GM19467 (cell line): ENCODE measurements around the gene HS1BP3.

ENCODE experiments used
- ATAC-seq: cut with Tn5 transposase; IDR thresholded peaks from one replicate; pipeline ENCODE4 v1.9.1; 2021; ENCODE audit warnings: mild to moderate bottlenecking, moderate library complexity; ENCODE audit not compliant: unreplicated experiment

HS1BP3 gene, protein sequence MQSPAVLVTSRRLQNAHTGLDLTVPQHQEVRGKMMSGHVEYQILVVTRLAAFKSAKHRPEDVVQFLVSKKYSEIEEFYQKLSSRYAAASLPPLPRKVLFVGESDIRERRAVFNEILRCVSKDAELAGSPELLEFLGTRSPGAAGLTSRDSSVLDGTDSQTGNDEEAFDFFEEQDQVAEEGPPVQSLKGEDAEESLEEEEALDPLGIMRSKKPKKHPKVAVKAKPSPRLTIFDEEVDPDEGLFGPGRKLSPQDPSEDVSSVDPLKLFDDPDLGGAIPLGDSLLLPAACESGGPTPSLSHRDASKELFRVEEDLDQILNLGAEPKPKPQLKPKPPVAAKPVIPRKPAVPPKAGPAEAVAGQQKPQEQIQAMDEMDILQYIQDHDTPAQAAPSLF

DNA sequence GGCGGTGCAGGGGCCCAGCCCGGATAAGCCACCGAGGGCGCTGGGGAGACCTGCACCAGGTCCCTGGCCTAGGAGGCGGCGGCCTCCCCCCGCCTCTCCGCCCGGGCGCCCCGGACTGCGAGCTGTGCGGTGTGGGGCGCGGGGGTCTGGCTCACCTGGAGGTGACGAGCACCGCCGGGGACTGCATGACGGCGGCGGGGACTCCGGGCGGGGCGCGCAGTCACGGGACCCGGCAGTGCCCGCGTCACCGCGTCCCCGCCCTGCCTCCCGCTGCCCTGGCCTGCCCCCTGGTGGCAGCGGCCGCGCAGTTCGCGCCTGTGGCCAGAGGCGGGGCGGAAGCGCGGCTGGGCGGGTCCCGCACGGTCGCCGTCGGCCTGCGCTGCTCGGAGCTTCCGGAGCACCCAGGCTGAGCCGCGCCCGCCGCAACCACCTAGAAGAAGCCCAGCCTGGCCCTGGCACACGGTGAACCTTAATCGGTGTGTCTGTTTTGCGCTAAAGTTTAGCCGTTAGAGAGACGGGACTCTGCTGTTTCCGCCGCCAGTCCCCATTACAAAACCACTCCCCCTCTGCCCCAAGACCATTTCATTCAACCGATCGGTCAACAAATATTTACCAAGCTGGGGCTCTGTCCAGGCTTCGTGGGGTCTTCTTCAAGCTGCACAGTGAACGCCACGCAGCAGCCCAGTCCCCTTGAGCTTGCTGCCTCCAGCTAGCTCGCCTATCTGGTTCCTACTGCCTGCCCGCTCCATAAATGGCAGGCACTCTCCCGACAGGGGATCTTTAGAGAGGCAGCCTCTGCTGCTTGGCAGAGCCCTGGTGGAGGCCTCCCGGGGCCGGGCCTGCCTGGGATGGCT is at the start of gene HS1BP3:
Gene HS1BP3 (minus strand): TSS at position 222 of the 854 bp plus-strand sequence. CDS start 35 bp downstream, at position 187.
- ATAC-seq: peak; percentile 96

DNA sequence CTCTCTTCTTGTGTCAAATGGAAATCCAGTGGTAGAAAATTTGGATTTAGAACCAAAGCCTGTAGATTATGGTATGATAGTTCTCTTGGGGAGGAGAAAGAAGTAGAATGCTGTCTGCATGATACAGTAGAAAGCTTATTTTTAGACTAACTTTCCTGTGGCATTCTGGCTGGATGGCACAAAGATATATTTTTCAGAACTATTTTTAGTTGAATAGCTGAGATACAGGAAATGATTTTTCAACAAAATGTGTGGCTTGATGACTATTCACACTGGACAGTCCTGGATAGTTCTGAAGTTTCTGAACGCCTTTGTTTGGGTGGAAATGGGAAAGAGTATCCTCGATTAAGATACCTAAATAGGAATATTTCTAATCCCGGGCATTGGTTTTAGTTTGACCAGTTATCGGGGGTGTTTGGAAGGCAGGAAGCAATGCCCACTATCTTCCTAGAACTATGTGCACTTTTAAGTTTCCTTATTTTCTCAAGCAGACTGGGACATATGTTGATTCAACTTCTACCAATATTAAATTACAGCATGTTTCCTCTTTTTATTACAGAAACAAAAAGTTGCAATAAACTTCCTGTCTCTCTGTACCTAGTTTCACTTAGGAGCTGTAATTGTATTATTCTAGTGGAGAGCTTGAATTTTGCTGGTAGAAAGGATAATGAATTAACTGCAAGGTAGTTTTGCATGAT is 48.2 kb upstream of the HS1BP3 start:
- peak; percentile 49 for ATAC-seq

DNA sequence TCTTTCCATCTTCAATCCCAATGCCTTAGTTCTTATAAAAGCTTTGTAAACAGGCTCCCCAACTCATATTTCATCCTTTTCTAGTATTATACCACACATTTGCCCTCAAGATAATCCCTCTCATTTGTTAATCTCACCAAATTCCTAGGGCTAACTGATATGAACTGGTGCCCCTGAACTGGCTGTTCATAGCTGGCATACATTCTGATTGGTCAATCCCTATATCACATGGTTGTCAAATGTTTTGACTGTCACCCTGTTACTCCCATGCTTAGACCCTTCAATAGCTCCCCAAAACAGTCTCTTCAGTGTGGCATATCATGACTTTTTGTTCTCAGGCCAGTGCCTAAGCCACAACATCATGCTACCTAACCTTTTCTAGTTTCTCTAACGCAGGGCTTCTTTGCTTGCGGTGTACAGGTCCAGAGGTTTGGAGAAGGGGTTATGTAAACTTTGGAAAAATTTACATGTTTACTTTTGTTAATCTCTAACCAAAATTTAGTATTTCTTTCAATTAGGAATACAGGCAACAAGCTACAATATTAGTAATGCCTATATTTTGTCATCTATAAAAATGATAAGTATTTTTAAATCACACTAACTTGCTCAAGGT is 46.5 kb upstream of the HS1BP3 start:
- no peak for ATAC-seq

DNA sequence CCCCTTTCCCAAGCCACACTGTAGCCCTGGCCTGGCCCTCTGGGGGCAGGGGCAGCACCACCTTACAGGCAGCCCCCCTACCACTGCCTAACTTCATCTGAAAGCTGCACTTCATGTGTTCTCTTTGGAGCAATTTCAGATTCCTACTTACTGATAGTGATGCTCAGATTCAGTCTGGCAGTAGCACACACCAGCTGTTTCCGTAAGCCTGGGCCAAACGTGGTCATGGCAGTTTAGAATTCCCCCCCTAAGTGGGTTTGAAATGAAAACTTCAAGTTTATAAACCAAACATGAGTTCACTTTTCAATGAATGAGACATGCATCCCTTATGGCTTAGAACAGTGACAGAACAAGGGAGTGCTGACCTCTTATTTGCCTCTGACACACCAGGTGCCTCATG is 45.5 kb upstream of the HS1BP3 start:
- ATAC-seq: no peak

DNA sequence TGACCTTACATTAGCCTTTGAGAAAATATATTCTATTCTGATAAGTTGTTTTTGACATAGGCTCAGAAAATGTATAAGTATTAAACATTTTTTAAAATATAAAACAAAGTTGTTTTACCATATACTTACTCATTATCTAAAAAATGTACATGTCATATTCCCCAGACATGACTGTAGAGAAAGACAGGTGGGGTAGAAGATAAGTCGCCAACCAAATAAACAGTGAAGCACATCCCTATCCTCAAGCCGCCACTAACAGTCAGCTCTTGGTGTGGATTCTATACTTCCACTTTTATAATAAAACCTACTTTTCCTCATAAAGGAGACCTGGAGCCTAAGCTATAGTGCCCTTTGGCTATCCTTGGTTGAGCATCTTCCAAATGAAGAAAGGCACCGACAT is 42.4 kb upstream of the HS1BP3 start:
- ATAC-seq: no peak

DNA sequence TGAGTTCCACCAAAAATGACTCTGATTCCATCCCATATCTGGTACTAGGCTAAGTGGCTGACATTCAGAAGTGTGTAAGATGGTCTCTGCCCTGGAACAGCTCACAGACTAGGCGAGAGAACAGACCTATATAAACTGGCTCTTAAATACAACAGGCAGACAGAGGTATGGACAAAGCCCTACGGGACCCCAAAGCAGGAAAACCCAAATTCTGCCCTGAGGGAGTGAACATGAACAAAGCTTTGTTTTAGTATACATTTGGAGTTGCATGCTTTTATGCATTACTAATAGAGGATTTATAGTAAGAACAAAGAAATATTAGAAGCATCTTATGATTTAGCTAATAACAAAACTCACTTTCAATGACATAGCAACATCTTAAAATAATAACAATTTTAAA is 41.2 kb upstream of the HS1BP3 start:
- no peak for ATAC-seq

DNA sequence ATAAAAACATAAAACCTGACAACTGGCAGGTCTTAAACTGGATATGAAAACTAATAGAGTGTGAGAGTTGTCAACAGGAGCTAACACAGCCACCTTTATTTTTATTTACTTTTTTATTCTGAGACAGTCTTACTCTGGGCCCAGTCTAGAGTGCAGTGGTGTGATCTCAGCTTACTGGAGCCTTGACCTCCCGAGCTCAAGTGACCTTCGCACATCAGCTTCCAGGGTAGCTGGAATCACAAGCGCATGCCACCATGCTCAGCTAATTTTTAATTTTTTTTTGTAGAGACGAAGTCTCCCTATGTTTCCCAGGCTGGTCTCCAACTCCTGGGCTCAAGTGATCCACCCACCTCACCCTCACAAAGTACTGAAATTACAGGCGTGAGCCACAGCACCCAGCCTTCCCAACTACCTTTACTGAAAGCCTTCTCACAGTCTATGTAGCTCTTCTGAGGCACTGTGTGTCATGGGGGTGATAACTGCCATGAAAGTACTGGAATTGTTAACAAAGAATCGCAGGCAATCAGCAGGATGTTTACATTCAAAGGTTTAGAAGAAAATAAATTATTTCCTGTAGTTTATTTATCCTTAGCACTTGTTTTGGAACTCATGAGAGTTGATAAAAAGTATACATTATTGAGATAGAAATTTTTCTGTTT is 40.3 kb upstream of the HS1BP3 start:
- ATAC-seq: no peak

DNA sequence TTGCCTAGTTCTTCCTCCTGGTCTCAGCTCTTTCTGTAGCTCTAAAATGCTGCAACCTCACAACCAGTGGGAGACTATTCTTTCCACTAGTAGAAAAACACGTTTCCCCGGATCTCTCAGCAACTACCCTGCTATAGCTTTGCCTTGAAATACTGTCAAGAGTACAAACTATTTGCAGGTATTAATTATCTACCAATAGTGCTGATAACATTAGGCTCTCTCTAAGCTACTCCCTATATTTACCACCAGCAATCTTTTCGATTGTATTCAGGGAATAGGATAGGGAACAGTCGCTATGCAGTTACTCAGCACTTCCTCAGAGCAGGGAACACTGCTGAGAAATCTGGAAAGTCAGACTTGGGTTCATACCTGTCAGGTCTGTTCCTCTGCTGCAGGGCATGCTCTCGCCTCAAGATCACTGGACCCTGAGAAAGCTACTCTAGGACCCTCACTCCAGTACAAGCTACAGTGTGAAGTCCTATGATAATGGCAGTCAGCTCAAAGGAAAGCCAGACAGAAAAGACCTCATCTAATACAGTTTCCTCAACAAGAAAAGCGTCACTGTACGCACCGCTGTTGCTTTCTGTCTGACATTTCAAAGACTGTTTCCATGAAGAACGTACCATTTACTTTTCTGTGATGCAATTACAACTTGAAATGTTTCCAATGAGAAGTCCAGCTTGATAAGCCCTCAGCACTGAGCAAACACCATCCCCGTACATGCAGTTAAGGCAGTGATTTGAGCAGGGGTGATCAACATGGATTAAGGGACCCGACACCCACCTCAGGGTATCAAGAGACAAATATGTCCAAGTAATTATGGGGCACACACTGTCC is 38.7 kb upstream of the HS1BP3 start:
- no peak for ATAC-seq

DNA sequence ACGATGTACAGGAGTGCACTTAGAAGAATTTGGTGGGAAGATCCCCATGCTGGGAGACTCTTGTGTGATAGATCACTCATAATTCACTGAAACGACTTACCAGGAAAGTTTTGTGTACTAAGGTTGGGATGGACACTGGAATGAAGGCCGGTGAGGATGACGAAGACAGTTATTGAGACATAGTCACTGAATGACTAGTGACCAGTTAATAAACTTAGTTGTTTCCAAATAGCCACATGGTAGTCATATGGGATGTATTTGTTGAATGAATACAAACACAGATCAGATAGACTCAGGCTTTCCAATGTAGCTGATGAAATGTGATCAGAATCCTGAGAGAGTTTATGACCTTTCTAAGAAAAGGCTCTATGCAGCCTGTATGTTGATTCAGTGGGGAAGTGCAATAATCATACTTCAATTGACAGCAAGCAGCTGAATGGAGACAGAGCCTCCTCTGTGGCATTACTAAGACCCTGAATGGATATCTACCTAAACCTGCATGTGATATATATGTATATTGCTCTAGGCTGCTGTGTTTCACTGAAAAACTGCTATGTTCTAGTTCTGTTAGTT is 36.4 kb upstream of the HS1BP3 start:
- ATAC-seq: no peak

DNA sequence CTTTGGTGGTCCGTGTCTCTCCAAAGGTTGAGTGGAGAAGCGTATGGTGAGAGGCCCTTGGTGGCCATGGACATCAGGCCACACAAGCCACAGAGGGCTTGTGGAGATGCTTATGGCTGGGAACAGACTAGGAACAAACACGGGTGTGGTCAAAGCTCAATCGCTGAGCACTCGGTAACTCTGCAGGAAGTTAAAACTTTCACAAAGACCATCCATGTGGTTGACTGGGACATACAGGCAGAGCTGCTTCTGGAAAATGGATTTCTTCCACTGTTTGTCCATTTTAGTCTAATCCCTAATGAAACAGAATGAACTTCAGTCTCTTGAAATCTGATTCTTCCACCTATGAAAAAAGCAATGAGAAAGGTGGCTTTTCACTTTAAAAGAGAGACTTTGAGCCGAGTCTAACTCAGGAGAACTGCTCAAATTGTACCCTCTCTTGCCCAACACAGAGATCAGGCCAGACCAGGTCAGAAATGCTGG is 33.7 kb upstream of the HS1BP3 start:
- ATAC-seq: no peak

DNA sequence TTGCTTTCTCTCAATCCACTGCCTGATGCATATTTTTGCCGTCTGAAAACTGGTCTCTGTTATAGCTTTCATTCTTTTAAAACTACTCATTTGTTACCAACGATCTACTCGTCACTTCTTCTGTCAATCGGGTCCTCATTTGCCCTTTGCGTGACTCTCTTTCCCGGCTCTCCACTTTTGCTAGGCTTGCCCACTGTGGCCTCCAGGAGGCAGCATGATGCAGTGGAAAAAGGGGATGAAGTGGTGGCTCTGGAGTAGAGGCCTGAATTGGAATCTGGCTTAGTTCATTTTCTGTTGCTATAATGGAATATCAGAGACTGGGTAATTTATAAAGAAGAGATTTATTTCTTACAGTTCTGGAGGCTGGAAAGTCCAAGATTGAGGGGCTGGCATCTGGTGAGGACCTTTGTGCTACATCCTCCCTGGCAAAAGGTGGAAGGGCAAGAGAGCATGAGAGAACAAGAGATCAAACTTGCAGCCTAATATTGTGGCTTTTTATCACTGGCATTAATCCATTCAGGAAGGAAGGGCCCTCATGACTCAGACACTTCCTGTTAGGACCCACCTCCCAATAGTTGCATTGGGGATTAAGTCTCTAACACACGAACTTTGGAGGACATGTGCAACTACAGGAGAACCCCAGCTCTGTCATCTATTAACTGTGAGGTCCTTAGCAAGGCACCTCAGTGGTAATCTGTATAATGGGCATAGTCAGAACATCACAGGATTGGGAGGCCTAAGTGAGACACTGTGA is 31.4 kb upstream of the HS1BP3 start:
- ATAC-seq: no peak

DNA sequence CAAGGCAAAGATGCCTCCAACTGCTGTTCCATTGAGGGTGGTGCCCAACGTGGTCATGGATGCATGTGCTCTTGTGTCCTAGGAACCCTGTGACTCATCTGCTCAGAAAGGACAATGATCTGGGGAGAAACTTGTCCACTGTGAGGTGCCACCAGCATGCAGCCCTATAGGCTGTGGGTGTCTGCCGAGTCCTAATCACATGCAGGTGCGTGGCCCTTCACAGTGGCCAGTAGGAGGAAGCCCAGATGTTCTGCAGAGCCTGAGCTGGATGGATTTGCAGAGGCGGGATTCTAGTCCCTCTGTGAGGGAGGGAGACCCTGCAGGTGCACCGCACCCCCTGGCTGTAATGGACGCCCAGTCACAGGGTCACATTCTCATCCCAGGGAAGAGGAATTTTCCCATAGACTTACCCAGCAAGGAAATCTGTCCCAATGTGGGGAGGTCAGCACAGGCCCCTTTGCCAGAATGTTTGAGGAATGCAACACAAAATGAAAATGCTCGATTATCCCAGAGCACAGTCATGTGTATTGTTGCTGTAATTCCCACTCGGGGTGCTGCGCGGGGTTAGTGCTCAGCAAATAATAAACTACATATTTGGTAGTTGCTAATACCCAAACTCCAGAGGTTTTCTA is 30.0 kb upstream of the HS1BP3 start:
- ATAC-seq: no peak

DNA sequence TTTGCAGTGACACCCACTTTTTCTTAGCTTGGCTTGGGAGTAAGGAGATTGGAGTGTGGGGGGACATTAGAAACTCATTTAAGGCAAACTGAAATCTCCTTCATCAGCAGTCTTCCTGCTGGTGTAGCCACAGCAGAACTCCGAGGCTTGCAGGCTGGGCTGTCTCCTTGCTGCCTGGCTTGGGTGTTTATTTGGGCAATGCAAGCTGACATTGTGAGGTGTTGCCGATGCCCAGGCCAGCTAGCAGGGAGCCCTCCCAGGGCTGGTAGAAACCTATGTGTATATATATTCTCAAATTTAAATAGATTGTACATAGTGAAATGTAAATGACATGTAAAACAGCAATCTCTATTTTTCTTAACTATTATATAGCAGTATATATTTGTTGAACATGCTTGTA is 27.9 kb upstream of the HS1BP3 start:
- no peak for ATAC-seq

DNA sequence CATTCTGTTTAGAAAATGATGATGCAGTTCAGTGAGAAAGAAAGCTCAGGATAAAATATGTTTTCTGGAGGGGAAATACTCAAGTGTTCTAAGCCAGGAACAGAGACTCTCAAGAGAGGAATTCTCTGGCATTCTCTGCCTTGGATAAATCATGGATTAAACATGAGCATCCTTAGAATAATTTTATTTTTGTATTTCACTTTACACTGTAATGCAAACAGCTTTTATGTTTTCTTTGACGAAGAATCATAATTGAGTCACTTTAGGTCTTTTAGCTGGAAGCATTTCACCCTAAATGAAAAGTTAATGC is 27.1 kb upstream of the HS1BP3 start:
- ATAC-seq: no peak

DNA sequence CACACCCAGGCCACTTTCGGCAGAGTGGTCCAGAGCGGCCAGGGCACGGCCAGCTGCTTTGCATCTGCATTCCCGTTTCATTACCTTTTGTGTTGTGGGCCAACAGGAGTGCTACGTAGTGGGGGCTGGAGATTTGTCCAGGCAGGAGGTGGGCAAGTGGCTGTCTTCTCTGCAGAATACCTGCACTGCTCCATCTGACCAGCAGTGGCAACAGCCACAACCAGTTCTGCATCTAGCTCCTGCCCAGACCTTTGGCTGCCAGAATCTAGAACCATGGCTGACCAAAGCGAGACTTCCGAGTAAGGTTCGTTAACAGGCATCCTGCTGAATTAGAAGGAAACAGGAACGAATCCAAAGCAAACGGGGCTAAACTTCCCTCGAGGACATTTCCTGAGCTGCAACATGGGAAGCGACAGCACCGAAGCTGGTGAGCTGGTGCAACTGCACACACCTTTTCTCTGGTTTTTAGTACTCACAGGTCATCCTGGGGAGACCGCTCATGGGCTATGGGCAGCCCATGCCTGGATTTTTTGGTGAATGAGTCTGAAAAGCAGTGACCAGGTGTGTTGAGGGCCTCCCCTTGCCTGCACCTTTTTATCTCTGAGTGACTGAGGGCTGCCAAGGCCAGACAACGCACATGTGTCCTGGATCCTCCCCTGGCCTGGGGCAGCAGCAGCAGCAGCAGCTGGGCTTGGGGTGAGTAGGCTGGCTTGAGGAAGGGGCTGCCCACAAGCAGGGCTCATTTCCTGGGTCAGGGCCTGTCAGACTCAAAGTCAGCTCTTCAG is 26.6 kb upstream of the HS1BP3 start:
- ATAC-seq: peak; percentile 32

DNA sequence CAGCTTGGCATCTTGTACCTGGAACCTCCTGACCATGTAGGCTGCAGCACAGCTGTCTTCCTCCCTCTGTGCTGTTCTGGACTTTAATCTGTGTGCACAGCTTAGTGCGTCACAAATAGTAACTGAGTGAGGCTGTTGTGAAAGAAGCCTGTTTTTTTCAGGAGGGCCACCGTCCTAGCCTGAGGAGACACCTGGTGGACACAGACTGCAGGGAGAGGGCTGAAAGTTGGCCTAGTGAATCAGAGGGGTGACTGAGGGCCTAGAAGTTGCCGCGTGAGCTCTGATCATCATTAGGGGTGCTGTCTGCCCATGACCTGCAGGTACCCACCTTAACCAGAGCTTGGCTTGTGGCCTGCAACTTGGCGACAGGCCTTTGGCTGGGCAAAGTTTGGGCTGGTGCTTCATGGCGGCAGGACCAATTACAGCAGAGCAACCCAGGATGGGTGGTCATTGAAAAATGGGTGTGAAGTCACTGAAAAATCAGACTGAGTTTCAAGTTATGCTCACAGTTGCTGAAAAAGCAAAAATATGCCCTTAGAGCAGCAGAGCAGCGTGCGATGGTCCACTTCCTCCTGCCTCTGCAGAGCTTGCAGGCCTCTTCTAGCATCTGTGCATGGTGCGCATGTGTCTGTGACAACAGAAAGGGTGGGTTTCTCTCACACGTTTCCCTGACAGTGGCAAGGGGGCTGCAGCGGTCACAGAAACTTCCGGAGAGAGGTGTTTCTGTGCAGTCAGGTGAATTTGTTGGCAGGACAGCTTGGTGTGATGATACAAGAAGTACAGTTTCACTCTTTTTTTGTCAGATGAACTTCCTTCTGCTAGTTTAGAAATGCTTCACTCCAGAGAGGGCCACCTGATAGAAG is 25.7 kb upstream of the HS1BP3 start:
- peak; percentile 84 for ATAC-seq
